Measurements from ENCODE around the gene SFR1. TPM values are rescaled to one million over a fixed set of nuclear protein-coding genes. Genes with fewer than 3 reads are reported as not detected.

The SFR1 gene
- total and polyA plus RNA-seq, 2 donors = 14.2 to 16.5 TPM

GRCh38 chr10:104139221-104139620, 17.2 kb downstream of the SFR1 start:
- Histone ChIP-seq H3K9me3 (ENCODE audit: control insufficient read depth in 2 of 2, insufficient read depth in 1 of 2, low read length in 1 of 2) (no peaks in the 10 kb centered on the region), H3K4me3 (ENCODE audit: low read length in 2 of 2) (no peak overlapping the region), H3K4me1 (ENCODE audit: control insufficient read depth in 2 of 2, insufficient read depth in 2 of 2, low read length in 2 of 2) (no peaks in the 10 kb centered on the region), H3K27ac (ENCODE audit: low read depth in 1 of 2, low read length in 1 of 2) (no peak overlapping the region), H3K27me3 (ENCODE audit: control insufficient read depth in 2 of 2, insufficient read depth in 1 of 2, low read length in 1 of 2) (no peaks in the 10 kb centered on the region), H3K36me3 (ENCODE audit: control insufficient read depth in 2 of 2, insufficient read depth in 2 of 2, low read length in 1 of 2) (no peaks in the 10 kb centered on the region)
- DNase-seq (ENCODE audit: low read depth in 6 of 9, low spot score in 9 of 9) = peak in 1 of 9 donors; percentile 8
- 74% methylated on average over 5 of the region's 5 CpGs for WGBS

GRCh38 chr10:104142081-104142480, 20.1 kb downstream of the SFR1 start:
- 80% methylated on average over 1 of the region's 1 CpG for WGBS
- H3K27ac ChIP-seq (ENCODE audit: low read depth in 1 of 2, low read length in 1 of 2) = no peak overlapping the region
- H3K27me3 ChIP-seq (ENCODE audit: control insufficient read depth in 2 of 2, insufficient read depth in 1 of 2, low read length in 1 of 2) = no peaks in the 10 kb centered on the region
- no peaks in the 10 kb centered on the region for H3K4me1 ChIP-seq (ENCODE audit: control insufficient read depth in 2 of 2, insufficient read depth in 2 of 2, low read length in 2 of 2)
- no peak for DNase-seq (ENCODE audit: low read depth in 6 of 9, low spot score in 9 of 9)
- H3K9me3 ChIP-seq (ENCODE audit: control insufficient read depth in 2 of 2, insufficient read depth in 1 of 2, low read length in 1 of 2) = no peaks in the 10 kb centered on the region
- H3K36me3 ChIP-seq (ENCODE audit: control insufficient read depth in 2 of 2, insufficient read depth in 2 of 2, low read length in 1 of 2) = no peaks in the 10 kb centered on the region
- no peak overlapping the region for H3K4me3 ChIP-seq (ENCODE audit: low read length in 2 of 2)

- WGBS = 76% methylated on average over 3 of the region's 3 CpGs
- Histone ChIP-seq H3K27me3 (ENCODE audit: control insufficient read depth in 2 of 2, insufficient read depth in 1 of 2, low read length in 1 of 2) (no peaks in the 10 kb centered on the region), H3K4me3 (ENCODE audit: low read length in 2 of 2) (no peak overlapping the region), H3K4me1 (ENCODE audit: control insufficient read depth in 2 of 2, insufficient read depth in 2 of 2, low read length in 2 of 2) (no peaks in the 10 kb centered on the region), H3K27ac (ENCODE audit: low read depth in 1 of 2, low read length in 1 of 2) (no peak overlapping the region), H3K9me3 (ENCODE audit: control insufficient read depth in 2 of 2, insufficient read depth in 1 of 2, low read length in 1 of 2) (no peaks in the 10 kb centered on the region), H3K36me3 (ENCODE audit: control insufficient read depth in 2 of 2, insufficient read depth in 2 of 2, low read length in 1 of 2) (no peaks in the 10 kb centered on the region)
- no peak for DNase-seq (ENCODE audit: low read depth in 6 of 9, low spot score in 9 of 9)
These were observed 21.9 kb downstream of the SFR1 start for GRCh38 chr10:104143829-104144228.

GRCh38 chr10:104144931-104145330, 23.0 kb downstream of the SFR1 start:
- no peaks in the 10 kb centered on the region for H3K4me1 ChIP-seq (ENCODE audit: control insufficient read depth in 2 of 2, insufficient read depth in 2 of 2, low read length in 2 of 2)
- WGBS = 52% methylated on average over 4 of the region's 4 CpGs
- no peak for DNase-seq (ENCODE audit: low read depth in 6 of 9, low spot score in 9 of 9)

GRCh38 chr10:104146882-104147281, 24.9 kb downstream of the SFR1 start:
- Histone ChIP-seq H3K9me3 (ENCODE audit: control insufficient read depth in 2 of 2, insufficient read depth in 1 of 2, low read length in 1 of 2) (no peaks in the 10 kb centered on the region), H3K27ac (ENCODE audit: low read depth in 1 of 2, low read length in 1 of 2) (no peak overlapping the region), H3K4me3 (ENCODE audit: low read length in 2 of 2) (no peak overlapping the region), H3K36me3 (ENCODE audit: control insufficient read depth in 2 of 2, insufficient read depth in 2 of 2, low read length in 1 of 2) (no peaks in the 10 kb centered on the region), H3K27me3 (ENCODE audit: control insufficient read depth in 2 of 2, insufficient read depth in 1 of 2, low read length in 1 of 2) (no peaks in the 10 kb centered on the region), H3K4me1 (ENCODE audit: control insufficient read depth in 2 of 2, insufficient read depth in 2 of 2, low read length in 2 of 2) (no peaks in the 10 kb centered on the region)
- no peak for DNase-seq (ENCODE audit: low read depth in 6 of 9, low spot score in 9 of 9)
- WGBS = 99% methylated on average over 1 of the region's 1 CpG

More at GRCh38 chr10:104144931-104145330, 23.0 kb downstream of the SFR1 start:
- no peaks in the 10 kb centered on the region for H3K36me3 ChIP-seq (ENCODE audit: control insufficient read depth in 2 of 2, insufficient read depth in 2 of 2, low read length in 1 of 2)
- H3K9me3 ChIP-seq (ENCODE audit: control insufficient read depth in 2 of 2, insufficient read depth in 1 of 2, low read length in 1 of 2) = no peaks in the 10 kb centered on the region
- no peak overlapping the region for H3K4me3 ChIP-seq (ENCODE audit: low read length in 2 of 2)
- no peak overlapping the region for H3K27ac ChIP-seq (ENCODE audit: low read depth in 1 of 2, low read length in 1 of 2)
- no peaks in the 10 kb centered on the region for H3K27me3 ChIP-seq (ENCODE audit: control insufficient read depth in 2 of 2, insufficient read depth in 1 of 2, low read length in 1 of 2)

- Histone ChIP-seq H3K27ac (ENCODE audit: low read depth in 1 of 2, low read length in 1 of 2) (no peak overlapping the region), H3K27me3 (ENCODE audit: control insufficient read depth in 2 of 2, insufficient read depth in 1 of 2, low read length in 1 of 2) (peaks cover 0 to 5% of the 10 kb centered on the region in 2 donors), H3K9me3 (ENCODE audit: control insufficient read depth in 2 of 2, insufficient read depth in 1 of 2, low read length in 1 of 2) (no peaks in the 10 kb centered on the region), H3K4me1 (ENCODE audit: control insufficient read depth in 2 of 2, insufficient read depth in 2 of 2, low read length in 2 of 2) (no peaks in the 10 kb centered on the region), H3K36me3 (ENCODE audit: control insufficient read depth in 2 of 2, insufficient read depth in 2 of 2, low read length in 1 of 2) (no peaks in the 10 kb centered on the region), H3K4me3 (ENCODE audit: low read length in 2 of 2) (no peak overlapping the region)
- no peak for DNase-seq (ENCODE audit: low read depth in 6 of 9, low spot score in 9 of 9)
These were observed 28.2 kb downstream of the SFR1 start for GRCh38 chr10:104150139-104150538.

GRCh38 chr10:104151737-104152136, 29.8 kb downstream of the SFR1 start:
- Histone ChIP-seq H3K36me3 (ENCODE audit: control insufficient read depth in 2 of 2, insufficient read depth in 2 of 2, low read length in 1 of 2) (no peaks in the 10 kb centered on the region), H3K4me1 (ENCODE audit: control insufficient read depth in 2 of 2, insufficient read depth in 2 of 2, low read length in 2 of 2) (no peaks in the 10 kb centered on the region), H3K4me3 (ENCODE audit: low read length in 2 of 2) (no peak overlapping the region), H3K27ac (ENCODE audit: low read depth in 1 of 2, low read length in 1 of 2) (no peak overlapping the region), H3K9me3 (ENCODE audit: control insufficient read depth in 2 of 2, insufficient read depth in 1 of 2, low read length in 1 of 2) (no peaks in the 10 kb centered on the region), H3K27me3 (ENCODE audit: control insufficient read depth in 2 of 2, insufficient read depth in 1 of 2, low read length in 1 of 2) (peaks cover 0 to 5% of the 10 kb centered on the region in 2 donors)
- DNase-seq (ENCODE audit: low read depth in 6 of 9, low spot score in 9 of 9) = no peak

GRCh38 chr10:104155591-104155990, 33.6 kb downstream of the SFR1 start:
- 98% methylated on average over 2 of the region's 2 CpGs for WGBS
- no peak overlapping the region for H3K27ac ChIP-seq (ENCODE audit: low read depth in 1 of 2, low read length in 1 of 2)
- no peaks in the 10 kb centered on the region for H3K9me3 ChIP-seq (ENCODE audit: control insufficient read depth in 2 of 2, insufficient read depth in 1 of 2, low read length in 1 of 2)
- H3K4me3 ChIP-seq (ENCODE audit: low read length in 2 of 2) = no peak overlapping the region
- no peaks in the 10 kb centered on the region for H3K4me1 ChIP-seq (ENCODE audit: control insufficient read depth in 2 of 2, insufficient read depth in 2 of 2, low read length in 2 of 2)
- H3K36me3 ChIP-seq (ENCODE audit: control insufficient read depth in 2 of 2, insufficient read depth in 2 of 2, low read length in 1 of 2) = no peaks in the 10 kb centered on the region
- no peak for DNase-seq (ENCODE audit: low read depth in 6 of 9, low spot score in 9 of 9)
- peaks cover 0 to 10% of the 10 kb centered on the region in 2 donors for H3K27me3 ChIP-seq (ENCODE audit: control insufficient read depth in 2 of 2, insufficient read depth in 1 of 2, low read length in 1 of 2)

- 50% methylated on average over 5 of the region's 5 CpGs for WGBS
- Histone ChIP-seq H3K27ac (ENCODE audit: low read depth in 1 of 2, low read length in 1 of 2) (peak overlapping the region in 1 of 2 donors; percentile 47), H3K27me3 (ENCODE audit: control insufficient read depth in 2 of 2, insufficient read depth in 1 of 2, low read length in 1 of 2) (peaks cover 8 to 21% of the 10 kb centered on the region in 2 donors), H3K9me3 (ENCODE audit: control insufficient read depth in 2 of 2, insufficient read depth in 1 of 2, low read length in 1 of 2) (no peaks in the 10 kb centered on the region), H3K4me3 (ENCODE audit: low read length in 2 of 2) (no peak overlapping the region), H3K4me1 (ENCODE audit: control insufficient read depth in 2 of 2, insufficient read depth in 2 of 2, low read length in 2 of 2) (peaks cover 4 to 12% of the 10 kb centered on the region in 2 donors), H3K36me3 (ENCODE audit: control insufficient read depth in 2 of 2, insufficient read depth in 2 of 2, low read length in 1 of 2) (no peaks in the 10 kb centered on the region)
- DNase-seq (ENCODE audit: low read depth in 6 of 9, low spot score in 9 of 9) = peak; percentile 15 to 84 (median 52)
These were observed 48.8 kb downstream of the SFR1 start for GRCh38 chr10:104170610-104171254.

Measured in thymus (tissue), 11 donors.